Left lung (tissue), 10 donors: Measurements from ENCODE around the gene HACD1. TPM values are rescaled to one million over a fixed set of nuclear protein-coding genes. Genes with fewer than 3 reads are reported as not detected.

Experiments
- ATAC-seq: fragments of 200-7000 bp; cut with Tn5 transposase; one replicate; pipeline ENCODE4 v1.9.1; 2020; ENCODE audit warnings: moderate library complexity
- DNase-seq, 4 donors: peaks; one replicate each; pipeline ENCODE4 v3.0.0-alpha.2; 2013 to 2020
- H3K27ac ChIP-seq, 2 donors: fragments of 200-600 bp; sonication (generic) in 1 of 2; one replicate each; pipeline versions ENCODE4 v1.5.0 to v1.8.0; 2020 to 2021
- H3K27me3 ChIP-seq, 2 donors: fragments of 200-600 bp; sonication (generic) in 1 of 2; one replicate each; pipeline versions ENCODE4 v1.5.0 to v1.8.0; 2020 to 2021
- H3K36me3 ChIP-seq, 2 donors: fragments of 200-600 bp; sonication (generic) in 1 of 2; one replicate each; pipeline versions ENCODE4 v1.5.0 to v1.8.0; 2020 to 2021
- H3K4me1 ChIP-seq, 2 donors: fragments of 200-600 bp; one replicate each; pipeline ENCODE4 v1.8.0; 2021
- H3K4me3 ChIP-seq, 2 donors: fragments of 200-600 bp; sonication (generic) in 1 of 2; one replicate each; pipeline versions ENCODE4 v1.5.0 to v1.8.0; 2020 to 2021; ENCODE audit warnings: mild to moderate bottlenecking in 1 of 2
- H3K9me3 ChIP-seq, 2 donors: fragments of 200-600 bp; sonication (generic) in 1 of 2; one replicate each; pipeline versions ENCODE4 v1.5.0 to v1.8.0; 2020 to 2021
- intact Hi-C, 2 donors: fragments of 100-400 bp; cut with DNase I; formaldehyde crosslinking; loops; one replicate each; pipeline versions ENCODE4 v1.11.2 to v1.14.2; 2022
- polyA plus RNA-seq, 6 donors: library from polyadenylated mRNA; unstranded; fragments of 120-200 nt; gene quantifications; one replicate each; pipeline ENCODE4 v1.2.1, GENCODE V29; 2013; ENCODE audit not compliant: insufficient read length in 6 of 6
- total RNA-seq, 2 donors: library from RNA; stranded (reverse); fragmentation: NEBNext Ultra II Directional; extraction: Animal tissue kit (Norgen Biotek cat#: 25700); gene quantifications; one replicate each; pipeline ENCODE4 v1.2.1, GENCODE V29; 2021
- TF ChIP-seq, protein P1 (sequence below), 2 donors: fragments of 200-600 bp; sonication (generic) in 1 of 2; IDR thresholded peaks; one replicate each; pipeline versions ENCODE4 v1.5.0 to v1.8.0; 2021; ENCODE audit warnings: antibody characterized with exemption in 2 of 2
- donor health status: DM: no; HTN: yes; CAD: no.
- donor health status: DM: no; HTN: no; CAD: no.

HACD1 gene
- total and polyA plus RNA-seq, 8 donors, result 21.8 to 47.0 (median 25.1) TPM

DNA sequence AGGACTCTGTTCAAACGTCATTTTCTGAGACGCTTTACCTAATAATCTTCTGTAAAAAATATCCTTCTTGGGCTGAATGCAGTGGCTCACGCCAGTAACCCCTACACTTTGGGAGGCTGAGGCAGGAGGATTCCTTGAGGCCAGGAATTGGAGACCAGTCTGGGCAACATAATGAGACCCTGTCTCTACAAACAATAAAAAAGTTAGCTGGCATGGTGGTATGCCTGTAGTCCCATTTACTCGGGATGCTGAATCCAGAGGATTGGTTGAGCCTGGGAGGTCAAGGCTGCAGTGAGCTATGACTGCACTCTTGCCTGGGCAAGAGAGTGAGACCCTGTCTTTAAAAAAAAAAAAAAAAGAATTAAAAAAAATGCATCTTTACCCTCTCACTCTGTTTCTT is 31.9 kb upstream of the HACD1 start:
- ATAC-seq (no peak), DNase-seq (no peak)
- Histone ChIP-seq H3K36me3 (no peaks in the 10 kb centered on the region), H3K4me3 (no peak overlapping the region), H3K27ac (no peak overlapping the region), H3K9me3 (peaks cover 0 to 5% of the 10 kb centered on the region in 2 donors), H3K4me1 (peaks cover 16 to 63% of the 10 kb centered on the region in 2 donors), H3K27me3 (no peaks in the 10 kb centered on the region)
- intact Hi-C loops, result no loop called here
- TF ChIP-seq, protein P1, sequence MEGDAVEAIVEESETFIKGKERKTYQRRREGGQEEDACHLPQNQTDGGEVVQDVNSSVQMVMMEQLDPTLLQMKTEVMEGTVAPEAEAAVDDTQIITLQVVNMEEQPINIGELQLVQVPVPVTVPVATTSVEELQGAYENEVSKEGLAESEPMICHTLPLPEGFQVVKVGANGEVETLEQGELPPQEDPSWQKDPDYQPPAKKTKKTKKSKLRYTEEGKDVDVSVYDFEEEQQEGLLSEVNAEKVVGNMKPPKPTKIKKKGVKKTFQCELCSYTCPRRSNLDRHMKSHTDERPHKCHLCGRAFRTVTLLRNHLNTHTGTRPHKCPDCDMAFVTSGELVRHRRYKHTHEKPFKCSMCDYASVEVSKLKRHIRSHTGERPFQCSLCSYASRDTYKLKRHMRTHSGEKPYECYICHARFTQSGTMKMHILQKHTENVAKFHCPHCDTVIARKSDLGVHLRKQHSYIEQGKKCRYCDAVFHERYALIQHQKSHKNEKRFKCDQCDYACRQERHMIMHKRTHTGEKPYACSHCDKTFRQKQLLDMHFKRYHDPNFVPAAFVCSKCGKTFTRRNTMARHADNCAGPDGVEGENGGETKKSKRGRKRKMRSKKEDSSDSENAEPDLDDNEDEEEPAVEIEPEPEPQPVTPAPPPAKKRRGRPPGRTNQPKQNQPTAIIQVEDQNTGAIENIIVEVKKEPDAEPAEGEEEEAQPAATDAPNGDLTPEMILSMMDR (IDR thresholded peaks at IDR 0.05), result no peak

DNA sequence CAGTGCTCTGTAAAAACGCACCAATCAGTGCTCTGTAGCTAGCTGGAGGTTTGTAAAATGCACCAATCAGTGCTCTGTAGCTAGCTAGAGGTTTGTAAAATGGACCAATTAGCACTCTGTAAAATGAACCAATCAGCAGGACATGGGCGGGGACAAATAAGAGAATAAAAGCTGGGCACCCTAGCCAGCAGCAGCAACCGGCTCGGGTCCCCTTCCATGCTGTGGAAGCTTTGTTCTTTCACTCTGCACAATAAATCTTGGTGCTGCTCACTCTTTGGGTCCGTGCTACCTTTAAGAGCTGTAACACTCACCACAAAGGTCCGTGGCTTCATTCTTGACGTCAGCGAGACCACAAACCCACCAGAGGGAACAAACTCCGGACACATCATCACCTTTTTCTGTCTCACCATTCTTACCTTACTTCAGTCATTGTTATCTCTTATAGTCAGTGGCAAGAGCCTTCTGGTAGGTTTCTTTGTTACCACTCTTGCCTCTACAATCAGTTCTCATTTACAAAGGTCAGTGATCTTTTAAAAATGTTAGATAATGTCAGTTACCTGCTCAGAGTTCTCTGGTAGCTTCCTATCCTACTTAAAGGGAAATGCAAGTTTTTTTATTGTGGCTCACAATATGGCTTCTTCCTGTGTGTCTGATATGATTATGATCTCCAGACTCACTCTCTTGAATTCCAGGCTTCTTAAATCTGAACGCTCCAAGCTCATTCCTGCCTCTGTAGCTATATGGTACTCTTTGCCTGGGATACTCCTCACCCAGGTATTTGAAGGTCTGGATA is 31.3 kb upstream of the HACD1 start:
- H3K27ac ChIP-seq, result peak overlapping the region; percentile 96 to 98
- no peaks in the 10 kb centered on the region for H3K27me3 ChIP-seq
- peaks cover 0 to 5% of the 10 kb centered on the region in 2 donors for H3K9me3 ChIP-seq
- no peak overlapping the region for H3K4me3 ChIP-seq
- H3K4me1 ChIP-seq, result peaks cover 16 to 63% of the 10 kb centered on the region in 2 donors
- H3K36me3 ChIP-seq, result no peaks in the 10 kb centered on the region
- DNase-seq (no peak), ATAC-seq (no peak)
- intact Hi-C loops, result no loop called here
- TF ChIP-seq, protein P1 (IDR thresholded peaks at IDR 0.05), result no peak

DNA sequence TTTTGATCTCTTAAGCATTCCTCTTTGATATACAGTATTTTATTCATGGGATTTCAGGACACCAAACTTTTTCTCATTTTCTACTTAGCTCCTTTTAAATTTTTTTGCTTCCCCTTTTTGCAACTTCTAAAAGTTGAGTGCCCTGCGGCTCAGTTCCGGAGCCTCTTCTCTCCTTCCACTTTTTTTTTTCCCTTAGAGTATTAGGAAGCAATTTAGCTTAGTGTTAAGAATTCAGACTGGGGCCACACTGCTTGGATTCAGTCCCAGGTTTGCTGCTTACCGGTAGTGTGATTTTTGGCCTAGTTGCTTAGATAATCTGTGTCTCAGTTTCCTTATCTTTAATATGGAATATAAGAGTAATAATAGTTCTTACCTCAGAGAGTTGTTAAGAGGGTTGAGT is 30.2 kb upstream of the HACD1 start:
- peak; percentile 30 for ATAC-seq
- Histone ChIP-seq H3K27me3 (no peaks in the 10 kb centered on the region), H3K4me3 (peak overlapping the region in 1 of 2 donors; percentile 8), H3K27ac (peak overlapping the region; percentile 96 to 98), H3K36me3 (no peaks in the 10 kb centered on the region), H3K9me3 (no peaks in the 10 kb centered on the region), H3K4me1 (peaks cover 16 to 73% of the 10 kb centered on the region in 2 donors)
- DNase-seq, result peak in 1 of 4 donors; percentile 46
- intact Hi-C loops, result no loop called here
- TF ChIP-seq, protein P1 (IDR thresholded peaks at IDR 0.05), result no peak

DNA sequence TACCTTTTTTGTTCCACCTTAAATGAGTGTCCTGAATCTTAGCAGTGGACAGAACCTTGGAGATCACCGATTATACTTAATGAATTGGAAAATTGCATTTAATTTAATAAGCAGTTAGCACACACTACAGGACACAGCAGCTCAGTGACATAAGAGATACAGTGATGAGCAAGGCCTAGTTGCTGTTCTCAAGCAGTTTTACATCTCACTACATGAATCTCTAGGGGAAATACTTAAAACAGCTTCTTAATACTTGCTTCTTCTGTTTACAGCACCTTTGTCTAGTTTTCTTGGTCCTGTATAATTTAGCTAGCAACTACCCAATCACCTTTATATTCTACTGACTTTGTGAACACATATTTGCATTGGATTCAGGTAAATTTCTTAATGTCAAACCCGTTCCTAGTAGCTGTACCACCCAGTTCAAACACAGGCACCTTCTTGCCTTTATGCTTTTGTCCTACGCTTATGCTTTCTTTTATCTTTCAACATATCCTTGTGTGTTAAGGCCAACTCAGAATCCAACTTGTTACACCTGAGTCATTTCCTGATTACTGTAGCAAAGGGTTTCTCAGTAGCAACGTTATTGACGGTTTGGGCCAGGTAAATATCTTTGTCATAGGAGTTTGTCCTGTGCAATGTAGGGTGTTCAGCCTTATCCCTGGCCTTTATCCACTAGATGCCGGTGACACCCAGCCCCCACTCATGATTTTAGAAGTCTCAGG is 28.6 kb upstream of the HACD1 start:
- H3K9me3 ChIP-seq, result no peaks in the 10 kb centered on the region
- DNase-seq (no peak), ATAC-seq (no peak)
- peak overlapping the region; percentile 96 to 98 for H3K27ac ChIP-seq
- peak overlapping the region in 1 of 2 donors; percentile 66 for H3K4me3 ChIP-seq
- intact Hi-C loops, result no loop called here
- H3K36me3 ChIP-seq, result no peaks in the 10 kb centered on the region
- no peaks in the 10 kb centered on the region for H3K27me3 ChIP-seq
- TF ChIP-seq, protein P1 (IDR thresholded peaks at IDR 0.05), result no peak
- peaks cover 16 to 66% of the 10 kb centered on the region in 2 donors for H3K4me1 ChIP-seq

DNA sequence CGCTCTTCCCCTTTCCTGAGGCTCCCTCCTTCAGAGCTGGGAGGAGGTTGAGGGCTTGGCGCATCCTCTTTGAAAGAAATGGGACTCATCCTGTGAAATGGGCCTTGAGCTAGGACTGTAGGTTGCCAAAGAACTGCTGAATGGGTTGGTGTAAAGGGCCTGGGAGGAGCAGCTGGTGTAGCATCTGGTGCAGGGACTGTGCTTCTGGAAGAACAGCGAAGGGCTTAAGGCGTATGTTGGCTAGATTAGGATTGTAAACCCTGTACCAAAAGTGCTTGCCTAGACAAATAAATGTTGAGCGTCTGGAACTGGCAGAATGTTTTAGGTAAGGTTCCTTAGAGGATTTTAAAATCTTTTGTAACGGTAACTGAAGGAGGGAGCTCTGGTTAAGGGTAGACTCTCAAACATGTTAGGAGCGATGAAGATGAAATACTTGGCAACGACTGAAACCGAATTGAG is 27.3 kb upstream of the HACD1 start:
- intact Hi-C loops, result no loop called here
- ATAC-seq, result peak; percentile 23

More for the DNA sequence above, 27.3 kb upstream of the HACD1 start:
- DNase-seq, result no peak
- no peaks in the 10 kb centered on the region for H3K9me3 ChIP-seq
- peak overlapping the region; percentile 96 to 98 for H3K27ac ChIP-seq
- H3K27me3 ChIP-seq, result no peaks in the 10 kb centered on the region
- H3K4me1 ChIP-seq, result peaks cover 16 to 57% of the 10 kb centered on the region in 2 donors
- H3K36me3 ChIP-seq, result no peaks in the 10 kb centered on the region
- H3K4me3 ChIP-seq, result peak overlapping the region; percentile 66 to 84
- TF ChIP-seq, protein P1 (IDR thresholded peaks at IDR 0.05), result no peak
